Neural cell (in vitro differentiated cells): Measurements from ENCODE around the gene TSPAN14. TPM values are rescaled to one million over a fixed set of nuclear protein-coding genes. Genes with fewer than 3 reads are reported as not detected.

ENCODE experiments used
- H2AFZ ChIP-seq: fragments of 200-600, 300-800 bp; sonication (generic), shearing (Covaris generic); 2 replicates; pipeline ENCODE4 v1.6.0; 2014; ENCODE audit warnings: low read depth, mild to moderate bottlenecking, antibody characterized with exemption, low read length, moderate library complexity
- H3F3A ChIP-seq: fragments of 200-600 bp; shearing (Covaris generic); 2 replicates; pipeline ENCODE4 v1.6.1; 2016; ENCODE audit warnings: mild to moderate bottlenecking, moderate library complexity, mixed read lengths, antibody characterized with exemption, low read length; ENCODE audit not compliant: insufficient read depth, poor library complexity, severe bottlenecking
- H3K27ac ChIP-seq: fragments of 200-600, 300-800 bp; sonication (generic), shearing (Covaris generic); 2 replicates; pipeline ENCODE4 v1.5.1; 2014; ENCODE audit warnings: mild to moderate bottlenecking, low read length, moderate library complexity
- H3K27me3 ChIP-seq: fragments of 300-800, 200-600 bp; sonication (generic), shearing (Covaris generic); 2 replicates; pipeline ENCODE4 v1.6.0; 2014; ENCODE audit warnings: mild to moderate bottlenecking, low read depth, low read length, moderate library complexity; ENCODE audit not compliant: insufficient read depth
- H3K36me3 ChIP-seq: fragments of 300-800, 200-600 bp; sonication (generic), shearing (Covaris generic); 2 replicates; pipeline ENCODE4 v1.5.1; 2014; ENCODE audit warnings: mild to moderate bottlenecking, antibody characterized with exemption, low read length, moderate library complexity; ENCODE audit not compliant: insufficient read depth
- H3K4me2 ChIP-seq: fragments of 300-800, 200-600 bp; sonication (generic), shearing (Covaris generic); 2 replicates; pipeline ENCODE4 v1.6.0; 2014; ENCODE audit warnings: mild to moderate bottlenecking, low read length
- H3K4me3 ChIP-seq: fragments of 300-800, 200-600 bp; sonication (generic), shearing (Covaris generic); 2 replicates; pipeline ENCODE4 v1.5.1; 2014; ENCODE audit warnings: mild to moderate bottlenecking, low read length, moderate library complexity
- H3K79me2 ChIP-seq: fragments of 200-600 bp; shearing (Covaris generic); replicated peaks from 2 replicates; pipeline ENCODE4 v1.6.0; 2014; ENCODE audit warnings: mild to moderate bottlenecking, low read length, moderate library complexity; ENCODE audit not compliant: insufficient read depth
- H3K9ac ChIP-seq: fragments of 300-800, 200-600 bp; sonication (generic), shearing (Covaris generic); 2 replicates; pipeline ENCODE4 v1.6.1; 2016; ENCODE audit warnings: mild to moderate bottlenecking, low read length, mixed read lengths
- H3K9me2 ChIP-seq: fragments of 200-600 bp; shearing (Covaris generic); 2 replicates; pipeline ENCODE4 v1.6.1; 2016; ENCODE audit warnings: mild to moderate bottlenecking, low read length, mixed read lengths; ENCODE audit not compliant: insufficient read depth
- H3K9me3 ChIP-seq: fragments of 200-600, 300-800 bp; sonication (generic), shearing (Covaris generic); 2 replicates; pipeline ENCODE4 v1.6.1; 2016; ENCODE audit warnings: mild to moderate bottlenecking, mixed run types, low read length, moderate library complexity, mixed read lengths
- H4K20me1 ChIP-seq: fragments of 200-600 bp; shearing (Covaris generic); 2 replicates; pipeline ENCODE4 v1.6.1; 2016; ENCODE audit warnings: mild to moderate bottlenecking, mixed run types; ENCODE audit not compliant: insufficient read depth
- EP300 ChIP-seq: fragments of 450-650 bp; conservative IDR thresholded peaks from 2 replicates; pipeline ENCODE4 v1.6.1; 2014; ENCODE audit warnings: antibody characterized with exemption, mild to moderate bottlenecking, moderate library complexity; ENCODE audit not compliant: poor library complexity, severe bottlenecking
- EZH2 ChIP-seq: fragments of 200-600, 300-800 bp; shearing (Covaris generic), sonication (generic); IDR thresholded peaks from 2 replicates; pipeline ENCODE4 v1.6.1; 2014; ENCODE audit warnings: antibody characterized with exemption, low read length, borderline replicate concordance, mild to moderate bottlenecking; ENCODE audit not compliant: insufficient read depth, poor library complexity, severe bottlenecking
- MXI1 ChIP-seq: fragments of 450-650 bp; conservative IDR thresholded peaks from 2 replicates; pipeline ENCODE4 v1.6.1; 2014; ENCODE audit warnings: antibody characterized with exemption, mild to moderate bottlenecking; ENCODE audit not compliant: poor library complexity, severe bottlenecking
- POLR2AphosphoS5 ChIP-seq: IDR thresholded peaks from 2 replicates; pipeline ENCODE4 v1.6.1; 2012
- RAD21 ChIP-seq: fragments of 450-650 bp; conservative IDR thresholded peaks from 2 replicates; pipeline ENCODE4 v1.6.1; 2014; ENCODE audit warnings: antibody characterized with exemption, mild to moderate bottlenecking, moderate library complexity
- SMC3 ChIP-seq: fragments of 450-650 bp; conservative IDR thresholded peaks from 2 replicates; pipeline ENCODE4 v1.6.1; 2014; ENCODE audit warnings: antibody characterized with exemption, mild to moderate bottlenecking, moderate library complexity; ENCODE audit not compliant: poor library complexity
- TAF1 ChIP-seq: IDR thresholded peaks from 2 replicates; pipeline ENCODE4 v1.6.1; 2012; ENCODE audit warnings: low read depth
- polyA plus RNA-seq: library from polyadenylated mRNA; depleted of rRNA; stranded (reverse); fragments of >200 nt; gene quantifications from 2 replicates; pipeline ENCODE4 v1.2.3, GENCODE V29; 2014
- TF ChIP-seq, protein P1 (sequence below): fragments of 450-650 bp; IDR thresholded peaks from 2 replicates; pipeline ENCODE4 v1.5.1; 2014; ENCODE audit warnings: antibody characterized with exemption, mild to moderate bottlenecking, moderate library complexity; ENCODE audit not compliant: poor library complexity, severe bottlenecking
- TF ChIP-seq, protein P2 (sequence below): IDR thresholded peaks from 2 replicates; pipeline ENCODE4 v1.6.1; 2012; ENCODE audit warnings: borderline replicate concordance

The TSPAN14 gene
- polyA plus RNA-seq, 1 donor from 2014 or later, result 26.3 TPM

DNA sequence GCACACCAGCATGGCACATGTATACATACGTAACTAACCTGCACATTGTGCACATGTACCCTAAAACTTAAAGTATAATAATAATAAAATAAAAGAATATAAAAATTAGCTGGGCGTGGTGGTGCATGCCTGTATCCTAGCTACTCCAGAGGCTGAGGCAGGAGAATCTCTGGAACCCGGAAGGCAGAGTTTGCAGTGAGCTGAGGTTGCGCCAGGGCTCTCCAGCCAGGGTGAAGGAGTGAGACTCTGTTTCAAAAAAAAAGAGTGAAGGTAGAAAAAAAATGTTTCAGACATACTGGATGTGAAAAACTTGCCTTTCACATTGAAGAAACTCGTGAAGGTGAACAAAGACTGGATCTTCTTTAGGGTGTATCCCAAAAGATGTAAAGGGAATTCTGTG is 26.7 kb downstream of the TSPAN14 start:
- Histone ChIP-seq H3K9me3 (no peaks in the 10 kb centered on the region), H3K4me2 (no peak overlapping the region), H3K27me3 (no peaks in the 10 kb centered on the region), H3K4me3 (no peak overlapping the region), H3K36me3 (no peaks in the 10 kb centered on the region), H3K27ac (no peak overlapping the region), H3K9me2 (no peaks in the 10 kb centered on the region), H2AFZ (no peak overlapping the region), H3F3A (no peaks in the 10 kb centered on the region), H3K9ac (no peak overlapping the region), H4K20me1 (no peaks in the 10 kb centered on the region), H3K79me2 (peaks cover 49% of the 10 kb centered on the region)
- TF ChIP-seq POLR2AphosphoS5 (no peak), MXI1 (no peak), SMC3 (no peak), EP300 (no peak), RAD21 (no peak)
- TF ChIP-seq, protein P1, sequence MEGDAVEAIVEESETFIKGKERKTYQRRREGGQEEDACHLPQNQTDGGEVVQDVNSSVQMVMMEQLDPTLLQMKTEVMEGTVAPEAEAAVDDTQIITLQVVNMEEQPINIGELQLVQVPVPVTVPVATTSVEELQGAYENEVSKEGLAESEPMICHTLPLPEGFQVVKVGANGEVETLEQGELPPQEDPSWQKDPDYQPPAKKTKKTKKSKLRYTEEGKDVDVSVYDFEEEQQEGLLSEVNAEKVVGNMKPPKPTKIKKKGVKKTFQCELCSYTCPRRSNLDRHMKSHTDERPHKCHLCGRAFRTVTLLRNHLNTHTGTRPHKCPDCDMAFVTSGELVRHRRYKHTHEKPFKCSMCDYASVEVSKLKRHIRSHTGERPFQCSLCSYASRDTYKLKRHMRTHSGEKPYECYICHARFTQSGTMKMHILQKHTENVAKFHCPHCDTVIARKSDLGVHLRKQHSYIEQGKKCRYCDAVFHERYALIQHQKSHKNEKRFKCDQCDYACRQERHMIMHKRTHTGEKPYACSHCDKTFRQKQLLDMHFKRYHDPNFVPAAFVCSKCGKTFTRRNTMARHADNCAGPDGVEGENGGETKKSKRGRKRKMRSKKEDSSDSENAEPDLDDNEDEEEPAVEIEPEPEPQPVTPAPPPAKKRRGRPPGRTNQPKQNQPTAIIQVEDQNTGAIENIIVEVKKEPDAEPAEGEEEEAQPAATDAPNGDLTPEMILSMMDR, result no peak
- TF ChIP-seq, protein P2, sequence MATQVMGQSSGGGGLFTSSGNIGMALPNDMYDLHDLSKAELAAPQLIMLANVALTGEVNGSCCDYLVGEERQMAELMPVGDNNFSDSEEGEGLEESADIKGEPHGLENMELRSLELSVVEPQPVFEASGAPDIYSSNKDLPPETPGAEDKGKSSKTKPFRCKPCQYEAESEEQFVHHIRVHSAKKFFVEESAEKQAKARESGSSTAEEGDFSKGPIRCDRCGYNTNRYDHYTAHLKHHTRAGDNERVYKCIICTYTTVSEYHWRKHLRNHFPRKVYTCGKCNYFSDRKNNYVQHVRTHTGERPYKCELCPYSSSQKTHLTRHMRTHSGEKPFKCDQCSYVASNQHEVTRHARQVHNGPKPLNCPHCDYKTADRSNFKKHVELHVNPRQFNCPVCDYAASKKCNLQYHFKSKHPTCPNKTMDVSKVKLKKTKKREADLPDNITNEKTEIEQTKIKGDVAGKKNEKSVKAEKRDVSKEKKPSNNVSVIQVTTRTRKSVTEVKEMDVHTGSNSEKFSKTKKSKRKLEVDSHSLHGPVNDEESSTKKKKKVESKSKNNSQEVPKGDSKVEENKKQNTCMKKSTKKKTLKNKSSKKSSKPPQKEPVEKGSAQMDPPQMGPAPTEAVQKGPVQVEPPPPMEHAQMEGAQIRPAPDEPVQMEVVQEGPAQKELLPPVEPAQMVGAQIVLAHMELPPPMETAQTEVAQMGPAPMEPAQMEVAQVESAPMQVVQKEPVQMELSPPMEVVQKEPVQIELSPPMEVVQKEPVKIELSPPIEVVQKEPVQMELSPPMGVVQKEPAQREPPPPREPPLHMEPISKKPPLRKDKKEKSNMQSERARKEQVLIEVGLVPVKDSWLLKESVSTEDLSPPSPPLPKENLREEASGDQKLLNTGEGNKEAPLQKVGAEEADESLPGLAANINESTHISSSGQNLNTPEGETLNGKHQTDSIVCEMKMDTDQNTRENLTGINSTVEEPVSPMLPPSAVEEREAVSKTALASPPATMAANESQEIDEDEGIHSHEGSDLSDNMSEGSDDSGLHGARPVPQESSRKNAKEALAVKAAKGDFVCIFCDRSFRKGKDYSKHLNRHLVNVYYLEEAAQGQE, result no peak

DNA sequence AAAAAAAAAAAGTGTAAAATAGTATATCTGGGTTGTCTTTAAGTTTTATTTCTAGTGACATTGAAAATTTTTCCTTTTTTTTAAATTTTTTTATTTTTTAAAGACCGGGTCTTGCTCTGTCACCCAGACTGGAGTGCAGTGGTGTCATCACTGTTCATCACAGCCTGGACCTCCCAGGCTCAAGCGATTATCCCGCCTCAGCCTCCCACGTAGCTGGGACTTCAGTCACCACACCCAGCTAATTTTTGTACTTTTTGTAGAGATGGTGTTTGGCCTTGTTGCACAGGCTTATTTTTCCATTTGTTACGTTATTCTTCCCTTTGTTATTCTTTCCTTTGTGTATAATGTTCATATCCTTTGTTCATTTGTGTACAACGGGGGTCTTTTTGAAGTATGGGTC is 30.1 kb downstream of the TSPAN14 start:
- Histone ChIP-seq H3K9me3 (no peaks in the 10 kb centered on the region), H3K4me3 (no peak overlapping the region), H3K9ac (no peak overlapping the region), H3K79me2 (peaks cover 56% of the 10 kb centered on the region), H4K20me1 (no peaks in the 10 kb centered on the region), H3K36me3 (no peaks in the 10 kb centered on the region), H2AFZ (no peak overlapping the region), H3K27me3 (no peaks in the 10 kb centered on the region), H3K9me2 (no peaks in the 10 kb centered on the region), H3K27ac (no peak overlapping the region), H3F3A (no peaks in the 10 kb centered on the region), H3K4me2 (no peak overlapping the region)
- TF ChIP-seq MXI1, result no peak
- TF ChIP-seq, protein P2, result no peak
- no peak for TF ChIP-seq POLR2AphosphoS5
- TF ChIP-seq, protein P1, result no peak
- TF ChIP-seq EP300, result no peak
- no peak for TF ChIP-seq RAD21
- TF ChIP-seq EZH2, result no peak
- no peak for TF ChIP-seq SMC3
- TF ChIP-seq TAF1, result no peak
